A549 (cell line): Measurements from ENCODE around the gene MYBPC2. TPM values are rescaled to one million over a fixed set of nuclear protein-coding genes. Genes with fewer than 3 reads are reported as not detected.

Experiments used
- ATAC-seq, 2 experiments: fragments of 200-7000 bp in 1 of 2; fragments of >200 bp in 1 of 2; cut with Nextera tagmentation in 1 of 2; cut with Tn5 transposase in 1 of 2; 3 replicates each; pipeline versions ENCODE4 v1.8.0 to v1.9.1; 2018 to 2020; ENCODE audit warnings: mild to moderate bottlenecking in 1 of 2, moderate library complexity in 1 of 2
- CTCF ChIA-PET: fragments of 300-600 bp; sonication (Branson Sonifier 250); formaldehyde crosslinking; extraction: SDS; loops from one replicate; lab custom pipeline; 2021; ENCODE audit warnings: antibody characterized with exemption, inconsistent platforms; lab: Yijun Ruan, JAX
- POLR2A ChIA-PET: fragments of 350-600 bp; formaldehyde crosslinking; extraction: SDS; loops from one replicate; lab custom pipeline; 2021; ENCODE audit warnings: antibody characterized with exemption, inconsistent platforms; lab: Yijun Ruan, JAX
- DNase-seq, 2 experiments: peaks; one replicate each; pipeline versions ENCODE4 v3.0.0 to v3.0.0-alpha.2; 2011 to 2016; ENCODE audit warnings: low read depth in 1 of 2, low spot score in 1 of 2
- FAIRE-seq: peaks from 2 replicates; lab custom pipeline; 2011; peaks lifted over from hg19 to GRCh38; lab: Jason Lieb, UNC
- H3K27ac ChIP-seq, 2 experiments: fragments of >200 bp; sonication (Bioruptor Twin); formaldehyde crosslinking; 3 replicates each; pipeline ENCODE4 v1.5.1; 2016 to 2017
- H3K4me1 ChIP-seq: fragments of >200 bp; sonication (Bioruptor Twin); formaldehyde crosslinking; 3 replicates; pipeline ENCODE4 v1.6.1; 2016
- H3K4me2 ChIP-seq: fragments of >200 bp; sonication (Bioruptor Twin); formaldehyde crosslinking; 3 replicates; pipeline ENCODE4 v1.6.1; 2016
- H3K4me3 ChIP-seq: fragments of >200 bp; sonication (Bioruptor Twin); formaldehyde crosslinking; 3 replicates; pipeline ENCODE4 v1.5.1; 2016
- H3K9me3 ChIP-seq: fragments of >200 bp; sonication (Bioruptor Twin); formaldehyde crosslinking; 3 replicates; pipeline ENCODE4 v1.6.1; 2016
- CBX8 ChIP-seq: fragments of 200-600 bp; sonication (generic); IDR thresholded peaks from 2 replicates; pipeline ENCODE4 v1.6.1; 2016
- CEBPB ChIP-seq, 2 experiments: fragments of >200 bp in 1 of 2; sonication (Bioruptor Twin) in 1 of 2; formaldehyde crosslinking in 1 of 2; IDR thresholded peaks; 2 replicates each; pipeline ENCODE4 v1.6.1; 2012 to 2016
- EP300 ChIP-seq, 2 experiments: fragments of >200 bp; sonication (Bioruptor Twin); formaldehyde crosslinking; IDR thresholded peaks; 2 replicates in 1 of 2; 3 replicates in 1 of 2; pipeline ENCODE4 v1.6.1; 2016 to 2017
- FOXS1 ChIP-seq: fragments of 250-450 bp; sonication (Bioruptor Pico); IDR thresholded peaks from 2 replicates; pipeline ENCODE4 v1.5.0; 2020; ENCODE audit warnings: mild to moderate bottlenecking, moderate library complexity
- HEYL ChIP-seq: fragments of 250-450 bp; sonication (Bioruptor Pico); IDR thresholded peaks from 2 replicates; pipeline ENCODE4 v1.8.0; 2021; ENCODE audit warnings: mild to moderate bottlenecking, moderate library complexity
- MAFK ChIP-seq: fragments of 450-650 bp; IDR thresholded peaks from 2 replicates; pipeline ENCODE4 v1.6.1; 2014; ENCODE audit not compliant: partially characterized antibody
- TFCP2L1 ChIP-seq: fragments of 250-450 bp; sonication (Bioruptor Pico); IDR thresholded peaks from 2 replicates; pipeline ENCODE4 v1.5.0; 2021; ENCODE audit warnings: mild to moderate bottlenecking
- ZFP36 ChIP-seq: fragments of 450-650 bp; IDR thresholded peaks from 2 replicates; pipeline ENCODE4 v1.6.1; 2014; ENCODE audit warnings: borderline replicate concordance; ENCODE audit not compliant: partially characterized antibody
- WGBS: methylation state at CpG from one replicate; pipeline ENCODE4 v1.1.6; 2017; ENCODE audit errors: missing lambda C conversion rate; 5-methylcytosine and 5-hydroxymethylcytosine counted together
- polyA plus RNA-seq, 4 experiments: library from polyadenylated mRNA; depleted of rRNA in 3 of 4; stranded (reverse); fragments of >200 nt; fragmentation: RNase III in 1 of 4; extraction: RNeasy Plus Mini Kit Qiagen cat#74134 plus additional on column Dnase treatment in 1 of 4; gene quantifications; 2 replicates in 3 of 4; 3 replicates in 1 of 4; pipeline ENCODE4 v1.2.3, GENCODE V29; 2011 to 2017
- TF ChIP-seq, protein P1 (sequence below): fragments of 250-450 bp; sonication (Bioruptor Pico); IDR thresholded peaks from 2 replicates; pipeline ENCODE4 v1.5.0; 2021; ENCODE audit warnings: mild to moderate bottlenecking, moderate library complexity, borderline replicate concordance
- TF ChIP-seq, protein P2 (sequence below): fragments of 200-600 bp; sonication (generic); IDR thresholded peaks from 2 replicates; pipeline ENCODE4 v1.6.1; 2016; ENCODE audit warnings: antibody characterized with exemption, mild to moderate bottlenecking, moderate library complexity
- TF ChIP-seq, protein P3 (sequence below): fragments of 250-450 bp; sonication (Bioruptor Pico); IDR thresholded peaks from 2 replicates; pipeline ENCODE4 v1.5.0; 2020; ENCODE audit warnings: low read depth, mild to moderate bottlenecking, moderate library complexity
- TF ChIP-seq, protein P4 (sequence below): fragments of 450-650 bp; IDR thresholded peaks from 2 replicates; pipeline ENCODE4 v1.6.1; 2014; ENCODE audit warnings: antibody characterized with exemption
- TF ChIP-seq, protein P5 (sequence below): fragments of >200 bp; sonication (Bioruptor Twin); formaldehyde crosslinking; IDR thresholded peaks from 3 replicates; pipeline ENCODE4 v1.5.1; 2016

Gene MYBPC2
- polyA plus RNA-seq, 2 of the 4 experiments (the other 2 are of a cell fraction), result 0.10 TPM; not detected in 1

DNA sequence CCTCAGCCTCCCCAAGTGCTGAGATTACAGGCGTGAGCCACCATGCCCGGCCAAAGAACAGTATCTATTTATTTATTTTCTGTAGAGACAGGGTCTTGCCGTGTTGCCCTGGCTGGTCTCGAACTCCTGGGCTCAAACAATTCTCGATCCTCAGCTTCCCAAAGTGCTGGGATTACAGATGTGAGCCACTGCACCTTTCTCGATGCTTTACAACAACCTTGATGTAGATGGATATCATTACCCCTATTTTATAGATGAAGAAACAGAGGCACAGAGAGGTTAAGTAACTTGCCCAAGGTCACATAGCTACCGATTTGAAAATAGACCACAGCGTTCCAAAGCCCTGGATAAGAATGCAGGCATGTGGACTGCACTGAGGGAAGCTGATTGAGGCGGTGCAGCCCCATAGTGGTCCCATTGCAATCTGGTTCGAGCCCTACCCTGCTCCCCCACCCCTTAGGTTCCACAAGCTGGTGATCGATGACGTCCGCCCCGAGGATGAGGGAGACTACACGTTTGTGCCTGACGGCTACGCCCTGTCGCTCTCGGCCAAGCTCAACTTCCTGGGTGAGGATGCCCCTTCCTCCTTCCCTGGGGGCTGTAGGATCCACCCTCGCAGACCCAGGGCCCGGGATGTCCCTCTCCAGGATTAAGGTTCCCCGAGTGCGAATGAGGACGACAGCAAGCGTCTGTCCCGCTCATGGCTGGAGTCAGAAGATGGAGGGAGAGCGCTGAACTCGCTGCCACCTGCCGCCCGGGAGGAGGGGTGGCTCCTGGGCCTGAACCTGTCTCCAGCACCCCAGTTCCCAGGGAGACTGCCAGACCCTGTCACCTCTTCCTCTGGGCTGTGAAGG is 17.9 kb downstream of the MYBPC2 start:
- ChIA-PET CTCF (interaction anchor here (1.5 to 3.7 kb wide), 3 partner anchors 11 to 93 kb away, joined by 5 to 25 read pairs (median 6); no protein-coding TSS in a partner anchor), POLR2A (no interaction called here)
- no peaks in the 10 kb centered on the region for H3K9me3 ChIP-seq
- no peak overlapping the region for H3K4me2 ChIP-seq
- ATAC-seq, result no peak
- no peak overlapping the region for H3K4me3 ChIP-seq
- no peak for FAIRE-seq
- DNase-seq, result no peak
- no peaks in the 10 kb centered on the region for H3K4me1 ChIP-seq
- no peak overlapping the region for H3K27ac ChIP-seq
- WGBS, result 49% methylated on average over 30 of the region's 30 CpGs
- peak; percentile 7 for TF ChIP-seq ZFP36
- TF ChIP-seq, protein P1, sequence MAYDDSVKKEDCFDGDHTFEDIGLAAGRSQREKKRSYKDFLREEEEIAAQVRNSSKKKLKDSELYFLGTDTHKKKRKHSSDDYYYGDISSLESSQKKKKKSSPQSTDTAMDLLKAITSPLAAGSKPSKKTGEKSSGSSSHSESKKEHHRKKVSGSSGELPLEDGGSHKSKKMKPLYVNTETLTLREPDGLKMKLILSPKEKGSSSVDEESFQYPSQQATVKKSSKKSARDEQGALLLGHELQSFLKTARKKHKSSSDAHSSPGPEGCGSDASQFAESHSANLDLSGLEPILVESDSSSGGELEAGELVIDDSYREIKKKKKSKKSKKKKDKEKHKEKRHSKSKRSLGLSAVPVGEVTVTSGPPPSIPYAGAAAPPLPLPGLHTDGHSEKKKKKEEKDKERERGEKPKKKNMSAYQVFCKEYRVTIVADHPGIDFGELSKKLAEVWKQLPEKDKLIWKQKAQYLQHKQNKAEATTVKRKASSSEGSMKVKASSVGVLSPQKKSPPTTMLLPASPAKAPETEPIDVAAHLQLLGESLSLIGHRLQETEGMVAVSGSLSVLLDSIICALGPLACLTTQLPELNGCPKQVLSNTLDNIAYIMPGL, result no peak

DNA sequence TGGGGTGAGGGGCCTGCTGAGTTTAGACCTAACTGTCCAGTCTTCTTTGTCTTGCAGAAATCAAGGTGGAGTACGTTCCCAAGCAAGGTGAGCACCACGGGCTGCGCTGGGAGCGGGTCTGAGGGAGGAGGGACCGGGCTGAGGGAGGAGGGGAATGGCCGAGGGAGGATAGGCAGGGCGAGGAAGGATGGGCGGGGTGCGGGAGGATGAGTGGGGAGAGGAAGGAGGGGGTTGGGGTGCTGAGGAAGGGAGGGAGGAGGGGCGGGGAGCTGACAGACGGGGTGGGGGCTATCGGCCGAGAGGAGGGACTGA is 18.5 kb downstream of the MYBPC2 start:
- Histone ChIP-seq H3K4me2 (no peak overlapping the region), H3K27ac (no peak overlapping the region), H3K4me3 (no peak overlapping the region), H3K9me3 (no peaks in the 10 kb centered on the region), H3K4me1 (no peaks in the 10 kb centered on the region)
- FAIRE-seq, result no peak
- ATAC-seq, result no peak
- DNase-seq, result no peak
- CTCF ChIA-PET, result interaction anchor here (1.5 to 3.7 kb wide), 2 partner anchors 10 to 36 kb away, joined by 5 to 25 read pairs; no protein-coding TSS in a partner anchor
- no peak for TF ChIP-seq FOXS1 (CRISPR knock-in tag)
- TF ChIP-seq, protein P2, sequence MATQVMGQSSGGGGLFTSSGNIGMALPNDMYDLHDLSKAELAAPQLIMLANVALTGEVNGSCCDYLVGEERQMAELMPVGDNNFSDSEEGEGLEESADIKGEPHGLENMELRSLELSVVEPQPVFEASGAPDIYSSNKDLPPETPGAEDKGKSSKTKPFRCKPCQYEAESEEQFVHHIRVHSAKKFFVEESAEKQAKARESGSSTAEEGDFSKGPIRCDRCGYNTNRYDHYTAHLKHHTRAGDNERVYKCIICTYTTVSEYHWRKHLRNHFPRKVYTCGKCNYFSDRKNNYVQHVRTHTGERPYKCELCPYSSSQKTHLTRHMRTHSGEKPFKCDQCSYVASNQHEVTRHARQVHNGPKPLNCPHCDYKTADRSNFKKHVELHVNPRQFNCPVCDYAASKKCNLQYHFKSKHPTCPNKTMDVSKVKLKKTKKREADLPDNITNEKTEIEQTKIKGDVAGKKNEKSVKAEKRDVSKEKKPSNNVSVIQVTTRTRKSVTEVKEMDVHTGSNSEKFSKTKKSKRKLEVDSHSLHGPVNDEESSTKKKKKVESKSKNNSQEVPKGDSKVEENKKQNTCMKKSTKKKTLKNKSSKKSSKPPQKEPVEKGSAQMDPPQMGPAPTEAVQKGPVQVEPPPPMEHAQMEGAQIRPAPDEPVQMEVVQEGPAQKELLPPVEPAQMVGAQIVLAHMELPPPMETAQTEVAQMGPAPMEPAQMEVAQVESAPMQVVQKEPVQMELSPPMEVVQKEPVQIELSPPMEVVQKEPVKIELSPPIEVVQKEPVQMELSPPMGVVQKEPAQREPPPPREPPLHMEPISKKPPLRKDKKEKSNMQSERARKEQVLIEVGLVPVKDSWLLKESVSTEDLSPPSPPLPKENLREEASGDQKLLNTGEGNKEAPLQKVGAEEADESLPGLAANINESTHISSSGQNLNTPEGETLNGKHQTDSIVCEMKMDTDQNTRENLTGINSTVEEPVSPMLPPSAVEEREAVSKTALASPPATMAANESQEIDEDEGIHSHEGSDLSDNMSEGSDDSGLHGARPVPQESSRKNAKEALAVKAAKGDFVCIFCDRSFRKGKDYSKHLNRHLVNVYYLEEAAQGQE, result no peak
- no peak for TF ChIP-seq HEYL (CRISPR knock-in tag)
- TF ChIP-seq, protein P3, sequence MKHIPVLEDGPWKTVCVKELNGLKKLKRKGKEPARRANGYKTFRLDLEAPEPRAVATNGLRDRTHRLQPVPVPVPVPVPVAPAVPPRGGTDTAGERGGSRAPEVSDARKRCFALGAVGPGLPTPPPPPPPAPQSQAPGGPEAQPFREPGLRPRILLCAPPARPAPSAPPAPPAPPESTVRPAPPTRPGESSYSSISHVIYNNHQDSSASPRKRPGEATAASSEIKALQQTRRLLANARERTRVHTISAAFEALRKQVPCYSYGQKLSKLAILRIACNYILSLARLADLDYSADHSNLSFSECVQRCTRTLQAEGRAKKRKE (CRISPR knock-in tag), result no peak
- no peak for TF ChIP-seq CEBPB (IDR thresholded peaks at IDR 0.05)
- TF ChIP-seq, protein P4, sequence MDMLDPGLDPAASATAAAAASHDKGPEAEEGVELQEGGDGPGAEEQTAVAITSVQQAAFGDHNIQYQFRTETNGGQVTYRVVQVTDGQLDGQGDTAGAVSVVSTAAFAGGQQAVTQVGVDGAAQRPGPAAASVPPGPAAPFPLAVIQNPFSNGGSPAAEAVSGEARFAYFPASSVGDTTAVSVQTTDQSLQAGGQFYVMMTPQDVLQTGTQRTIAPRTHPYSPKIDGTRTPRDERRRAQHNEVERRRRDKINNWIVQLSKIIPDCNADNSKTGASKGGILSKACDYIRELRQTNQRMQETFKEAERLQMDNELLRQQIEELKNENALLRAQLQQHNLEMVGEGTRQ, result no peak
- TF ChIP-seq MAFK, result no peak
- TF ChIP-seq TFCP2L1 (CRISPR knock-in tag), result no peak
- POLR2A ChIA-PET, result no interaction called here
- WGBS, result 49% methylated on average over 9 of the region's 13 CpGs

DNA sequence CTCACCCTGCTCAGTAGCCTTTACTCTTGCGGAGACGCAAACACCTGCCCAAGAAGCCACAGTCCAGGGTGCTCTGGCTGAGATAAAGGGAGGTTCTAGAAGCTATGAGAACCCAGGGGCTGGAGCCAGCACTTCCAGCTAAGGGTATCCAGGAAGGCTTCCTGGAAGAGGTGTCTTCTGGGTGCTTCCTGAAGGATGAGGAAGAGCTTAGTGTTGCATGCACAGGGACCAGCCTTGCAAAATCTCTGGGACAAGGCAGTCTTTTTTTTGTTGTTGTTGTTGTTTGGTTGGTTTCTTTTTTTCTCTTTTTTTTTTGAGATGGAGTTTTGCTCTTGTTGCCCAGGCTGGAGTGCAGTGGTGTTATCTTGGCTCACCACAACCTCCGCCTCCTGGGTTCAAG is 20.6 kb downstream of the MYBPC2 start:
- DNase-seq (no peak), FAIRE-seq (no peak), ATAC-seq (no peak)
- H3K27ac ChIP-seq, result no peak overlapping the region
- H3K9me3 ChIP-seq, result no peaks in the 10 kb centered on the region
- ChIA-PET POLR2A (no interaction called here), CTCF (interaction anchor here (0.7 to 1.6 kb wide), 3 partner anchors 84 to 239 kb away, joined by 3 to 8 read pairs (median 4); no protein-coding TSS in a partner anchor)
- no peak overlapping the region for H3K4me3 ChIP-seq
- no peaks in the 10 kb centered on the region for H3K4me1 ChIP-seq
- H3K4me2 ChIP-seq, result no peak overlapping the region
- 91% methylated on average over 3 of the region's 3 CpGs for whole genome bisulfite sequencing
- TF ChIP-seq ZFP36 (peak; percentile 82), CBX8 (no peak), EP300 (IDR thresholded peaks at IDR 0.05) (no peak)
- TF ChIP-seq, protein P4, result no peak
- TF ChIP-seq, protein P5, sequence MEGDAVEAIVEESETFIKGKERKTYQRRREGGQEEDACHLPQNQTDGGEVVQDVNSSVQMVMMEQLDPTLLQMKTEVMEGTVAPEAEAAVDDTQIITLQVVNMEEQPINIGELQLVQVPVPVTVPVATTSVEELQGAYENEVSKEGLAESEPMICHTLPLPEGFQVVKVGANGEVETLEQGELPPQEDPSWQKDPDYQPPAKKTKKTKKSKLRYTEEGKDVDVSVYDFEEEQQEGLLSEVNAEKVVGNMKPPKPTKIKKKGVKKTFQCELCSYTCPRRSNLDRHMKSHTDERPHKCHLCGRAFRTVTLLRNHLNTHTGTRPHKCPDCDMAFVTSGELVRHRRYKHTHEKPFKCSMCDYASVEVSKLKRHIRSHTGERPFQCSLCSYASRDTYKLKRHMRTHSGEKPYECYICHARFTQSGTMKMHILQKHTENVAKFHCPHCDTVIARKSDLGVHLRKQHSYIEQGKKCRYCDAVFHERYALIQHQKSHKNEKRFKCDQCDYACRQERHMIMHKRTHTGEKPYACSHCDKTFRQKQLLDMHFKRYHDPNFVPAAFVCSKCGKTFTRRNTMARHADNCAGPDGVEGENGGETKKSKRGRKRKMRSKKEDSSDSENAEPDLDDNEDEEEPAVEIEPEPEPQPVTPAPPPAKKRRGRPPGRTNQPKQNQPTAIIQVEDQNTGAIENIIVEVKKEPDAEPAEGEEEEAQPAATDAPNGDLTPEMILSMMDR, result no peak
